Panc1 (cell line): ENCODE results near the gene AGER.

Source experiments
- CTCF ChIP-seq: fragments of 450-650 bp; IDR thresholded peaks from 2 replicates; pipeline ENCODE4 v1.5.1; 2017; ENCODE audit warnings: mild to moderate bottlenecking
- POLR2AphosphoS5 ChIP-seq: IDR thresholded peaks from 2 replicates; pipeline ENCODE4 v1.6.1; 2012; ENCODE audit warnings: mild to moderate bottlenecking, low read depth, low read length, moderate library complexity
- SIN3A ChIP-seq: IDR thresholded peaks from 2 replicates; pipeline ENCODE4 v1.6.1; 2012; ENCODE audit warnings: low read depth, mild to moderate bottlenecking, low read length, moderate library complexity, borderline replicate concordance; ENCODE audit not compliant: insufficient read depth
- TF ChIP-seq, protein P1 (sequence below), 2 experiments: IDR thresholded peaks; 2 replicates each; pipeline ENCODE4 v1.6.1; 2011 to 2012; ENCODE audit warnings: low read depth in 2 of 2, control low read depth in 1 of 2, low read length in 1 of 2, mild to moderate bottlenecking in 1 of 2, moderate library complexity in 1 of 2; ENCODE audit not compliant: insufficient read depth in 1 of 2

- no peak for TF ChIP-seq CTCF
- TF ChIP-seq POLR2AphosphoS5 = no peak
- TF ChIP-seq, protein P1, sequence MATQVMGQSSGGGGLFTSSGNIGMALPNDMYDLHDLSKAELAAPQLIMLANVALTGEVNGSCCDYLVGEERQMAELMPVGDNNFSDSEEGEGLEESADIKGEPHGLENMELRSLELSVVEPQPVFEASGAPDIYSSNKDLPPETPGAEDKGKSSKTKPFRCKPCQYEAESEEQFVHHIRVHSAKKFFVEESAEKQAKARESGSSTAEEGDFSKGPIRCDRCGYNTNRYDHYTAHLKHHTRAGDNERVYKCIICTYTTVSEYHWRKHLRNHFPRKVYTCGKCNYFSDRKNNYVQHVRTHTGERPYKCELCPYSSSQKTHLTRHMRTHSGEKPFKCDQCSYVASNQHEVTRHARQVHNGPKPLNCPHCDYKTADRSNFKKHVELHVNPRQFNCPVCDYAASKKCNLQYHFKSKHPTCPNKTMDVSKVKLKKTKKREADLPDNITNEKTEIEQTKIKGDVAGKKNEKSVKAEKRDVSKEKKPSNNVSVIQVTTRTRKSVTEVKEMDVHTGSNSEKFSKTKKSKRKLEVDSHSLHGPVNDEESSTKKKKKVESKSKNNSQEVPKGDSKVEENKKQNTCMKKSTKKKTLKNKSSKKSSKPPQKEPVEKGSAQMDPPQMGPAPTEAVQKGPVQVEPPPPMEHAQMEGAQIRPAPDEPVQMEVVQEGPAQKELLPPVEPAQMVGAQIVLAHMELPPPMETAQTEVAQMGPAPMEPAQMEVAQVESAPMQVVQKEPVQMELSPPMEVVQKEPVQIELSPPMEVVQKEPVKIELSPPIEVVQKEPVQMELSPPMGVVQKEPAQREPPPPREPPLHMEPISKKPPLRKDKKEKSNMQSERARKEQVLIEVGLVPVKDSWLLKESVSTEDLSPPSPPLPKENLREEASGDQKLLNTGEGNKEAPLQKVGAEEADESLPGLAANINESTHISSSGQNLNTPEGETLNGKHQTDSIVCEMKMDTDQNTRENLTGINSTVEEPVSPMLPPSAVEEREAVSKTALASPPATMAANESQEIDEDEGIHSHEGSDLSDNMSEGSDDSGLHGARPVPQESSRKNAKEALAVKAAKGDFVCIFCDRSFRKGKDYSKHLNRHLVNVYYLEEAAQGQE (IDR thresholded peaks at IDR 0.05; ENCODE audit: insufficient read depth in 1 of 2, low read depth in 2 of 2, low read length in 1 of 2) = no peak
- TF ChIP-seq SIN3A = no peak
Measured at GRCh38 chr6:32139590-32139989, 44.5 kb downstream of the AGER start.
